ENCODE measurements around the gene ABLIM3.

Gene ABLIM3

GRCh38 chr5:149216496-149216895 lies 75.2 kb downstream of the ABLIM3 start (continued):
- TF ChIP-seq, protein P1, sequence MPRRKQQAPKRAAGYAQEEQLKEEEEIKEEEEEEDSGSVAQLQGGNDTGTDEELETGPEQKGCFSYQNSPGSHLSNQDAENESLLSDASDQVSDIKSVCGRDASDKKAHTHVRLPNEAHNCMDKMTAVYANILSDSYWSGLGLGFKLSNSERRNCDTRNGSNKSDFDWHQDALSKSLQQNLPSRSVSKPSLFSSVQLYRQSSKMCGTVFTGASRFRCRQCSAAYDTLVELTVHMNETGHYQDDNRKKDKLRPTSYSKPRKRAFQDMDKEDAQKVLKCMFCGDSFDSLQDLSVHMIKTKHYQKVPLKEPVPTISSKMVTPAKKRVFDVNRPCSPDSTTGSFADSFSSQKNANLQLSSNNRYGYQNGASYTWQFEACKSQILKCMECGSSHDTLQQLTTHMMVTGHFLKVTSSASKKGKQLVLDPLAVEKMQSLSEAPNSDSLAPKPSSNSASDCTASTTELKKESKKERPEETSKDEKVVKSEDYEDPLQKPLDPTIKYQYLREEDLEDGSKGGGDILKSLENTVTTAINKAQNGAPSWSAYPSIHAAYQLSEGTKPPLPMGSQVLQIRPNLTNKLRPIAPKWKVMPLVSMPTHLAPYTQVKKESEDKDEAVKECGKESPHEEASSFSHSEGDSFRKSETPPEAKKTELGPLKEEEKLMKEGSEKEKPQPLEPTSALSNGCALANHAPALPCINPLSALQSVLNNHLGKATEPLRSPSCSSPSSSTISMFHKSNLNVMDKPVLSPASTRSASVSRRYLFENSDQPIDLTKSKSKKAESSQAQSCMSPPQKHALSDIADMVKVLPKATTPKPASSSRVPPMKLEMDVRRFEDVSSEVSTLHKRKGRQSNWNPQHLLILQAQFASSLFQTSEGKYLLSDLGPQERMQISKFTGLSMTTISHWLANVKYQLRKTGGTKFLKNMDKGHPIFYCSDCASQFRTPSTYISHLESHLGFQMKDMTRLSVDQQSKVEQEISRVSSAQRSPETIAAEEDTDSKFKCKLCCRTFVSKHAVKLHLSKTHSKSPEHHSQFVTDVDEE (CRISPR knock-in tag; IDR thresholded peaks at IDR 0.05), result no peak
- TF ChIP-seq BACH2 (CRISPR knock-in tag; IDR thresholded peaks at IDR 0.05; ENCODE audit: borderline replicate concordance) (no peak), PATZ1 (CRISPR knock-in tag; IDR thresholded peaks at IDR 0.05; ENCODE audit: borderline replicate concordance) (no peak), CSDC2 (CRISPR knock-in tag; IDR thresholded peaks at IDR 0.05) (no peak), SNAI2 (CRISPR knock-in tag; IDR thresholded peaks at IDR 0.05) (no peak)

DNA sequence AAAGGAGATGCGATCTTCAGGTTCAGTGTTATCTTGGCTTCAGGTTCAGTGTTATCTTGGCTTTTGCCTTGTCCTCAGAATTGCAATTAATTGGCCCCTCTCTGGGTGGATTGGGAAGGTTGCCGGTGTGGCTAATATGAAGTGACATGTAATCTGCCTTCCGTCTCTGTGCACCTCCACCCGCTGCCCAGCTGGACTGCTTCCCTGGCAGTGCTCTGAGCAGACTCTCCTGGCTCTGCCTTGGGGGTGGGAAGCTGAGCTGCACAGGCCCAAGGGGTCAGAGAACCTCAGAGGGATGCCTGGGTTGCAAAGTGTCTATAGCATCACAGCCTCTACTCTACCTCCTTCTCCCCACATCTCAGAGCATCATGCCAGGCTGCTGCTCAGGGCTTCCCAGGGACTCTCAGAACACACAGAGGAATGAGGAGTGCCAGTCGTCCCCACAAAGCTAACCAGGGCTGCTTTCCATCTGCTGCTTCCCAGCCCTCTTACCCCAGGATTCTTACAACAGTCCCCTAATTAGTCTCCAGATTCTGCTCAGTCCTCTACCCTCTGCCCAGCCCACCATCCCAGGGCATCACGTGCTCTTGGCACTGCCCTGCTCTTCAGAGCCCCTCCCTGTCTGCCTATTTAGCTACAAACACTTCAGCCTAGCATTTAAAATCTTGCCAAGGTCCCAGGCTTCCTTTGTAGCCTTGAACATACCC lies 76.0 kb downstream of the ABLIM3 start:
- TF ChIP-seq GLIS3 (CRISPR knock-in tag; IDR thresholded peaks at IDR 0.05) (no peak), ZC3H10 (CRISPR knock-in tag; IDR thresholded peaks at IDR 0.05) (no peak), ISL1 (CRISPR knock-in tag; IDR thresholded peaks at IDR 0.05) (no peak), TOX (CRISPR knock-in tag; IDR thresholded peaks at IDR 0.05; ENCODE audit: borderline replicate concordance) (no peak), ZFP30 (CRISPR knock-in tag; IDR thresholded peaks at IDR 0.05) (no peak), CREB5 (CRISPR knock-in tag; IDR thresholded peaks at IDR 0.05; ENCODE audit: low read depth) (no peak), ZFP3 (CRISPR knock-in tag; IDR thresholded peaks at IDR 0.05) (no peak), PPARA (CRISPR knock-in tag; IDR thresholded peaks at IDR 0.05; ENCODE audit: borderline replicate concordance) (no peak), ESRRG (CRISPR knock-in tag; IDR thresholded peaks at IDR 0.05) (no peak), TCF4 (CRISPR knock-in tag; IDR thresholded peaks at IDR 0.05; ENCODE audit: borderline replicate concordance) (no peak)
- TF ChIP-seq, protein P2, sequence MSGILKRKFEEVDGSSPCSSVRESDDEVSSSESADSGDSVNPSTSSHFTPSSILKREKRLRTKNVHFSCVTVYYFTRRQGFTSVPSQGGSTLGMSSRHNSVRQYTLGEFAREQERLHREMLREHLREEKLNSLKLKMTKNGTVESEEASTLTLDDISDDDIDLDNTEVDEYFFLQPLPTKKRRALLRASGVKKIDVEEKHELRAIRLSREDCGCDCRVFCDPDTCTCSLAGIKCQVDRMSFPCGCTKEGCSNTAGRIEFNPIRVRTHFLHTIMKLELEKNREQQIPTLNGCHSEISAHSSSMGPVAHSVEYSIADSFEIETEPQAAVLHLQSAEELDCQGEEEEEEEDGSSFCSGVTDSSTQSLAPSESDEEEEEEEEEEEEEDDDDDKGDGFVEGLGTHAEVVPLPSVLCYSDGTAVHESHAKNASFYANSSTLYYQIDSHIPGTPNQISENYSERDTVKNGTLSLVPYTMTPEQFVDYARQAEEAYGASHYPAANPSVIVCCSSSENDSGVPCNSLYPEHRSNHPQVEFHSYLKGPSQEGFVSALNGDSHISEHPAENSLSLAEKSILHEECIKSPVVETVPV (CRISPR knock-in tag; IDR thresholded peaks at IDR 0.05), result no peak

GRCh38 chr5:149217803-149218155 lies 76.5 kb downstream of the ABLIM3 start:
- ATAC-seq, result no peak
- TF ChIP-seq PPARA (CRISPR knock-in tag; IDR thresholded peaks at IDR 0.05; ENCODE audit: borderline replicate concordance) (no peak), ZC3H10 (CRISPR knock-in tag; IDR thresholded peaks at IDR 0.05) (no peak), ISL1 (CRISPR knock-in tag; IDR thresholded peaks at IDR 0.05) (no peak), ZFP3 (CRISPR knock-in tag; IDR thresholded peaks at IDR 0.05) (no peak), TCF4 (CRISPR knock-in tag; IDR thresholded peaks at IDR 0.05; ENCODE audit: borderline replicate concordance) (no peak), BACH2 (CRISPR knock-in tag; IDR thresholded peaks at IDR 0.05; ENCODE audit: borderline replicate concordance) (no peak), ZFP30 (CRISPR knock-in tag; IDR thresholded peaks at IDR 0.05) (no peak), OSR1 (CRISPR knock-in tag; IDR thresholded peaks at IDR 0.05) (no peak), GLIS3 (CRISPR knock-in tag; IDR thresholded peaks at IDR 0.05) (no peak), RARB (CRISPR knock-in tag; IDR thresholded peaks at IDR 0.05) (no peak), SNAI2 (CRISPR knock-in tag; IDR thresholded peaks at IDR 0.05) (no peak)
- TF ChIP-seq, protein P2 (CRISPR knock-in tag; IDR thresholded peaks at IDR 0.05), result no peak
- TF ChIP-seq, protein P1 (CRISPR knock-in tag; IDR thresholded peaks at IDR 0.05), result no peak

More for the DNA sequence above, 76.0 kb downstream of the ABLIM3 start:
- ATAC-seq, result no peak

All from SK-N-SH treated with all-trans-retinoic acid at 6 μM for 48 hours (cell line).